ENCODE measurements around the gene PI4KA.

PI4KA gene

DNA sequence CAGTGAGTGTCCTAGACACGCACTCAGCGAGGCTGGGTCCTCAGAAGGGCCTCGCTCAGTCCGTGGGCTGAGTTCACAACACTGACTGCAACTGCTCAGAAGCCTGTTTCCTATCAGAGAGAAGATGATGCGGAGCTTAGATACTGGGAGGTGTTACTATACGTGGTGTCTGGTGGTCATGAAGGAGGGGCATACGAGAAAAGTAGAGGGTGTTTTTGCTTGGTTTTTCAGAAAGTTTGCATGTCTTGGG is 94.2 kb downstream of the PI4KA start:
- WGBS, 2 experiments, result 95 to 97% methylated on average over 7 of the region's 7 CpGs
- Histone ChIP-seq H3K27me3 (ENCODE audit: control insufficient read depth, insufficient read depth, low read length, poor library complexity, severe bottlenecking) (no peaks in the 10 kb centered on the region), H3K4me1 (ENCODE audit: control insufficient read depth, insufficient read depth, low read length) (no peaks in the 10 kb centered on the region), H3K9me3 (ENCODE audit: control insufficient read depth, low read length) (no peaks in the 10 kb centered on the region), H3K36me3 (ENCODE audit: control insufficient read depth, insufficient read depth, low read length) (no peaks in the 10 kb centered on the region), H3K4me3 (ENCODE audit: insufficient read depth, low read depth, low read length) (no peak overlapping the region), H3K27ac (ENCODE audit: insufficient read depth, low read depth, low read length, poor library complexity, severe bottlenecking) (no peak overlapping the region)

DNA sequence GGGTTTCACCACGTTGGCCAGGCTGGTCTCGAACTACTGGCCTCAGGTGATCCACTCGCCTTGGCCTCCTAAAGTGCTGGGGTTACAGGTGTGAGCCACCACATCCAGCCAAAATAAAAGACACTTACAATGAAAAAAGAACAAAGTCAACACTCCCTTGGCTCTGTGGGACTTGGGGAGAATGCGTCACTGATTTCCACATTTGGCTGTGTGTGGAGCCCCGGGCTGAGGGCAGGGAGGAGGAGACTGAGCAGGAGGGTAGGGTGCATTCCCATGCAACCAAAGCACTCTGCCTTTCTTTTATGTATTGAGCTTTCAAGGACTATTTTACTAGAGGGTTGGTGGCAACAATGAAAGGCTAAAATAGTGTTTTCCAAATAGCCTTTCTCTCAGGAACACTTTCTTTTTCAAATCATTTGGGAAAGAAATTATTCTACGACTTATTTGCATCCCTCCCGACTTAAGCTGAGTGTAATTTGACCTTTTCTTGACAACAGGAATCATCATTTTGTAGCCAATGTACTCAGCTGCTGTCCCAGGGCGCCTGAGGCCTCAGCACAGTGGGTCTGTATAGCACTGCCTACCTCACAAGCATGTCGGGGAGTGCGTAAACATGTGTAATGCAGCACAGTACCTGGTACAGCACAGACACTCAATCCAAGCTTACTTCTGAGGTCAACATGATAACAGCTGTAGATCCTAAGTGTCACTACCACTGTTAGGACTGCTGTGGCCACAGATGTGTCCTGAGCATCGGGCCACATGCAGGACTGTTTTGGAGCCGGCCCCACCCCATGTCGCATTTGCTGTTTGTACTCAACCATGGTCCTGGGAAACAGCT is 94.8 kb downstream of the PI4KA start:
- Histone ChIP-seq H3K27ac (ENCODE audit: insufficient read depth, low read depth, low read length, poor library complexity, severe bottlenecking) (no peak overlapping the region), H3K36me3 (ENCODE audit: control insufficient read depth, insufficient read depth, low read length) (no peaks in the 10 kb centered on the region), H3K9me3 (ENCODE audit: control insufficient read depth, low read length) (no peaks in the 10 kb centered on the region), H3K27me3 (ENCODE audit: control insufficient read depth, insufficient read depth, low read length, poor library complexity, severe bottlenecking) (no peaks in the 10 kb centered on the region), H3K4me3 (ENCODE audit: insufficient read depth, low read depth, low read length) (no peak overlapping the region), H3K4me1 (ENCODE audit: control insufficient read depth, insufficient read depth, low read length) (no peaks in the 10 kb centered on the region)
- WGBS, 2 experiments, result 92 to 93% methylated on average over 13 of the region's 13 CpGs

DNA sequence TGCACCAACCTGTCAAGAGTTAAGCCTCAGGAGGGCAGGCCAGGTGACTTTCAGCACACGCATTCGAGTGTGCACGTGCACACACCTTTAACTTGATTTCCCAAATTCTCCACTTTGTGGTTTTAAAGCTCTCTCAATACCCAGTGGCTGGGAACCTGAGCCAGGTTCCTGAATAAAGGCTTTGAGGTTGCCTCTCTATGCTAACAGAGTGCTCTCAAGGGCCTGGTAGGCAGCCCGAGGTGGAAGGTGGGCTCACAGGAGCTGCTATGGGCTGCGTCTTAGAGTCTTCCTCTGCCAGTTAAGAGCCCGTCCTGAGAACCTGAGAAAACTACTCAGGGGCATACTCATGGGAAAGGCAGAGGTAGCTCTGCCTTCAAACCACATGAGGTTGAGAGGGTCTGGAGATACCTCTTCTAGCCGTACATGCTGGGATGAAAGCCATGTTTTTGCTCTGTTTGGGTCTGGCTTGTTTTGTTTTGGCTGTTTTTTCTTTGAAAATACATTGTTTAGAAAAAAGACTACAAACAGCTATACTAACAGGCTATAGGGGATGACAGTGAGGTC is 96.3 kb downstream of the PI4KA start:
- Histone ChIP-seq H3K27me3 (ENCODE audit: control insufficient read depth, insufficient read depth, low read length, poor library complexity, severe bottlenecking) (no peaks in the 10 kb centered on the region), H3K36me3 (ENCODE audit: control insufficient read depth, insufficient read depth, low read length) (no peaks in the 10 kb centered on the region), H3K27ac (ENCODE audit: insufficient read depth, low read depth, low read length, poor library complexity, severe bottlenecking) (no peak overlapping the region), H3K4me3 (ENCODE audit: insufficient read depth, low read depth, low read length) (no peak overlapping the region), H3K4me1 (ENCODE audit: control insufficient read depth, insufficient read depth, low read length) (no peaks in the 10 kb centered on the region), H3K9me3 (ENCODE audit: control insufficient read depth, low read length) (no peaks in the 10 kb centered on the region)
- WGBS, 2 experiments, result 95 to 97% methylated on average over 7 of the region's 7 CpGs

DNA sequence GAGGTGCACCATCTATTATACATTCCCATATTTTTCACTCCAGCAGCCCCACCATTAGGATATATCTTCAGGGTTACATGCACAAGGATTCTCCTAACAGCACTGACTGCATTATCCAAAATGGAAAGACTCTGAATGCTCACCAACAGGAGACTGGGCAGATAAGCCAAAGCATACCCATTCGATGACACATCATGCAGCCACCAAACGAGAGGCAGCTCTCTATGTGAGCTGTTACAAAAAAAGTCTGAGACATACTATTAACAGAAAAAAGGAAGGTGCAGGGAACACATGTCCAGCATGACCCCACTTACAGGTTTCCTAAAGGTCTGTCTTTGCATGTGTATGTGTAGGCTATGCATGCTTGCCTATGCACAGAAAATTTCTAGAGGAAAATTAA is 97.1 kb downstream of the PI4KA start:
- no peak overlapping the region for H3K4me3 ChIP-seq (ENCODE audit: insufficient read depth, low read depth, low read length)
- no peaks in the 10 kb centered on the region for H3K4me1 ChIP-seq (ENCODE audit: control insufficient read depth, insufficient read depth, low read length)
- no peak overlapping the region for H3K27ac ChIP-seq (ENCODE audit: insufficient read depth, low read depth, low read length, poor library complexity, severe bottlenecking)
- H3K27me3 ChIP-seq (ENCODE audit: control insufficient read depth, insufficient read depth, low read length, poor library complexity, severe bottlenecking), result no peaks in the 10 kb centered on the region
- no peaks in the 10 kb centered on the region for H3K9me3 ChIP-seq (ENCODE audit: control insufficient read depth, low read length)
- no peaks in the 10 kb centered on the region for H3K36me3 ChIP-seq (ENCODE audit: control insufficient read depth, insufficient read depth, low read length)
- 98 to 100% methylated on average over 2 of the region's 2 CpGs for WGBS, 2 experiments

DNA sequence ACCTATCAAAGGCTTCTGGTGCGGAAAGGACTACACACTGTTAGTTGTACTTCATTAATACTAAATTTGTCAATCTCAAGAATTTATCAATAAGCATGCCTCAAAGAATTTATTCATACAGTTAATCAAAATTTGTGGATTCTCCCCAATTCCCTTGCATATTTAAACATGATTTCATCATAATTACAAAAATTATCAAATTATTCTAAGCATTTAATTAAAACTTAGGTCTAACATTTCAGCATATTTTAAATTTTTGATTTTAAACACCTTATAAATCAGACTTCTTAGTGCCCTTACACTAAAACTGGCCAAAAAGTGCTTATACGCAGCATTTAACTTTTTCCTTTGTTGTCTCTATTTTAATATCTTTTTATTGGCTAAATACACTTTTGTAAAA is 98.5 kb downstream of the PI4KA start:
- Histone ChIP-seq H3K27ac (ENCODE audit: insufficient read depth, low read depth, low read length, poor library complexity, severe bottlenecking) (no peak overlapping the region), H3K36me3 (ENCODE audit: control insufficient read depth, insufficient read depth, low read length) (no peaks in the 10 kb centered on the region), H3K4me3 (ENCODE audit: insufficient read depth, low read depth, low read length) (no peak overlapping the region), H3K4me1 (ENCODE audit: control insufficient read depth, insufficient read depth, low read length) (no peaks in the 10 kb centered on the region), H3K27me3 (ENCODE audit: control insufficient read depth, insufficient read depth, low read length, poor library complexity, severe bottlenecking) (no peaks in the 10 kb centered on the region), H3K9me3 (ENCODE audit: control insufficient read depth, low read length) (no peaks in the 10 kb centered on the region)
- WGBS, 2 experiments, result 97 to 100% methylated on average over 1 to 2 of the region's 2 CpGs

DNA sequence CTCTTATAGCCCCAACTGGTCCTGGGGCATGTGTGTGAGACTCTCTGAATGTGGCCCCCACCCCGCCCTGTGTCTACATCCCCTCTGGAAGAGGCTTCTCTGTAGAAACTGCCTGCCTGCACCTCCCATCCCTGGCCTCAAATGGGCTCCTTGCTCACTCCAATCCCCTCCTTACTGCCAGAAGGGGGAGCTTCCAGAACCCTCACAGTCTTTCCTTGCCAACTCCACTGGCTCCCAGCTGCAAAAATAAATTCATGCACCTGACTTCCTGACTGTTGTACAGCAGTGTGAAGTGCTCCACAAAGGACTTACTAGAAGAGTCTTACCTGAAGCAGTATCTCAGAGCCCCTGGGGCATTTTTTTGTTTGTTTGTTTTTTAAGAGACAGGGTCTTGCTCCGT is 99.9 kb downstream of the PI4KA start:
- Histone ChIP-seq H3K9me3 (ENCODE audit: control insufficient read depth, low read length) (no peaks in the 10 kb centered on the region), H3K27me3 (ENCODE audit: control insufficient read depth, insufficient read depth, low read length, poor library complexity, severe bottlenecking) (no peaks in the 10 kb centered on the region), H3K27ac (ENCODE audit: insufficient read depth, low read depth, low read length, poor library complexity, severe bottlenecking) (no peak overlapping the region), H3K4me3 (ENCODE audit: insufficient read depth, low read depth, low read length) (no peak overlapping the region), H3K36me3 (ENCODE audit: control insufficient read depth, insufficient read depth, low read length) (no peaks in the 10 kb centered on the region), H3K4me1 (ENCODE audit: control insufficient read depth, insufficient read depth, low read length) (no peaks in the 10 kb centered on the region)
- WGBS, 2 experiments, result 90 to 94% methylated on average over 2 of the region's 2 CpGs

DNA sequence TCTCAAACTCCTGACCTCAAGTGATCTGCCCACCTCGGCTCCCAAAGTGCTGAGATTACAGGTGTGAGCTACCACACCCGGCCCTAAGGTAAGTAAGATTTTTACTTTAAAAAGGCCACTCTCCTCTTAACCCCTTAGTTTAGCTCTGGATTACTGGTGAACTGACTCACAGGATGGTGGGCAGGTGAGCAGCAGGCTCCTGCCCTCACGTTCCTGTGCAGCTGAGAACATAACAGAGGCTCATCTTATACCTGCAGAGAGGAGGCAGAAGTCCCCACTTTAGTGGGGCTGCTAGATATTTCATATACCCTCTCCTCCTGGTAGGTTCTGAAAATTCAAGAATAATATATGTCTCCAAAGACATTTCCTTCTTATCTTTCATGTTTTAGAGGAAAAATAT is 101.8 kb downstream of the PI4KA start:
- Histone ChIP-seq H3K4me3 (ENCODE audit: insufficient read depth, low read depth, low read length) (no peak overlapping the region), H3K27ac (ENCODE audit: insufficient read depth, low read depth, low read length, poor library complexity, severe bottlenecking) (no peak overlapping the region), H3K4me1 (ENCODE audit: control insufficient read depth, insufficient read depth, low read length) (no peaks in the 10 kb centered on the region), H3K9me3 (ENCODE audit: control insufficient read depth, low read length) (no peaks in the 10 kb centered on the region), H3K27me3 (ENCODE audit: control insufficient read depth, insufficient read depth, low read length, poor library complexity, severe bottlenecking) (no peaks in the 10 kb centered on the region), H3K36me3 (ENCODE audit: control insufficient read depth, insufficient read depth, low read length) (no peaks in the 10 kb centered on the region)
- WGBS, 2 experiments, result 93 to 100% methylated on average over 3 of the region's 3 CpGs

DNA sequence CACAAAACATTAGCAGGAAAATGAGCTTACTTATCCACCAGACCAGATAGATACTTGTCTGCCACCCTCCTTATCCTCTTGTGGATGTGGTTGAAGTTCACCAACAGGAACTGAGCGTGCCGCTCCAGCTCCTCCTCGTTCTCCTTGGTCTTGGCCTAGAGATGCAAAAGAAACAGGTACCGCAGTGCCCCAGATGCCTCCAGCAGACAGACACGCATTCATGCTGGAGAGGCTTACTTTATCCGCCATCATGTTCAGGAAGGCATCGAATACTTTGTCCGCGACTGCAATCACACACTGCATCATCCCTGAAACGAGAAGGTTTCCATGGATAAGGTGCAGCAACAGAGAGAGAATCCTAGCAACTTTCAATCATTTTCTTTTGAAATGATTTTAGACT is 105.7 kb downstream of the PI4KA start:
- Histone ChIP-seq H3K27ac (ENCODE audit: insufficient read depth, low read depth, low read length, poor library complexity, severe bottlenecking) (no peak overlapping the region), H3K4me1 (ENCODE audit: control insufficient read depth, insufficient read depth, low read length) (no peaks in the 10 kb centered on the region), H3K36me3 (ENCODE audit: control insufficient read depth, insufficient read depth, low read length) (peaks cover 7% of the 10 kb centered on the region), H3K4me3 (ENCODE audit: insufficient read depth, low read depth, low read length) (no peak overlapping the region), H3K27me3 (ENCODE audit: control insufficient read depth, insufficient read depth, low read length, poor library complexity, severe bottlenecking) (no peaks in the 10 kb centered on the region), H3K9me3 (ENCODE audit: control insufficient read depth, low read length) (no peaks in the 10 kb centered on the region)
- 95 to 98% methylated on average over 10 of the region's 10 CpGs for WGBS, 2 experiments

DNA sequence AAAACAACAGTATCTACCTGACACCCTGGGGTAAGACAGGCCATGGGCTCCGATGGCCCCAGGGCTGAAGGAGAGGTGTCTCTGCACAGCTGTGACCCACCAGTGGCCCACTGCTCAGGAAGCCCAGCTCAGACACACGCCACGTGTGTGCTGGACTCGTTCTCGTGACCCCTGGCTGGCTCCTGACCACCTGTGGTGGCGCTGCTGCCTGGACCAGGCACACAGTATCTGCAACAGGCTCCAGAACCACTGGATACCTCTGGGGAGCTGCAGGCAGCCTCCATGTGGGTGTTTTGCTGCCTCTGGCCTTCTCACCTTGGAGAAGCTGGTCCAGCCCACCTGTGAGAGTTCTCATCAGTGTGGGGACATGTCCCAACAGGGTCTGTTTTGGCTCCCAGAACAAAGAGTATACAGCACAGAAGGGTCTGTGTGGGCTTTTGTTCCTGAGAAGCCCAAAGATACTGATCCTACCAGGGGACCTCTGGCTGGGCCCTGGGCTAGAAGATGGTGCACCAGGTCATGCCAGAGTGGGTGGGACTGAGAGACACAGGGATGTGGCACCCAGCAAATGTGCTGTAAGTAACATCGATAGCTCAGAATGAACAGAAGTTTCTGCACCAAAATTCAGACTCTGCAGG is 106.4 kb downstream of the PI4KA start:
- Histone ChIP-seq H3K27me3 (ENCODE audit: control insufficient read depth, insufficient read depth, low read length, poor library complexity, severe bottlenecking) (no peaks in the 10 kb centered on the region), H3K27ac (ENCODE audit: insufficient read depth, low read depth, low read length, poor library complexity, severe bottlenecking) (no peak overlapping the region), H3K9me3 (ENCODE audit: control insufficient read depth, low read length) (no peaks in the 10 kb centered on the region), H3K4me3 (ENCODE audit: insufficient read depth, low read depth, low read length) (no peak overlapping the region), H3K36me3 (ENCODE audit: control insufficient read depth, insufficient read depth, low read length) (peaks cover 7% of the 10 kb centered on the region), H3K4me1 (ENCODE audit: control insufficient read depth, insufficient read depth, low read length) (no peaks in the 10 kb centered on the region)
- WGBS, 2 experiments, result 96% methylated on average over 7 of the region's 7 CpGs

DNA sequence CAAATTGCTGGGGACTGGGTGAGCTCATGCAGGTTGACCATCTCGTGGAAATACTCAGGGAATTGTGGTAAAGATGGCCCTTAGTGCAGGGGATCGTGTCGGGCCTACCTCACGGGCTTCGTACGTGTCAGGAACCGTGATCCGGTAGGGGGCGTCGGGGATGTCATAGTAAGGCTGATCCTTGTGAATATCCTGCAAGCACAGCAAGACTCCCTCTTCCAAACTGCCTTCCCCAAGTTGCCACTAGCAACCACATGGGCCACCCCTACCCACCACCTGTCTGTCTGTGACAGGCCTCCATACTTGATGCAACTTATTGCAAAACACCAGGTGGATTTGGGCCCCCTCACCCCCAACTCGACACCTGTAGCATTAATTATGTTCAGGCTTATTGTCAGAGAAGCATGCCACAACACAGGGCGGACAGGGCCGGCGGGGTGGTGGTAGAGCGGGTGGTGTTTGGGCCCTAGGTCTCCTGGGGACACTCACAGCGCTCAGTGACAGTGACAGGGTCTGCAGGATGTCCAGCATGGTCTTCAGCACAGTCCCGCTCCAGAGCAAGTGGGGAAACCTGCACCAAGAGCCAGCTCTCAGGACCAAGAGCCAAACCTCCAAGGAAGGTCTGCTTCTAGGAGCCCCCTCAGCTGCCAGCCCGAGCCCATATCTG is 107.3 kb downstream of the PI4KA start:
- 88 to 89% methylated on average over 18 of the region's 18 CpGs for WGBS, 2 experiments
- Histone ChIP-seq H3K27me3 (ENCODE audit: control insufficient read depth, insufficient read depth, low read length, poor library complexity, severe bottlenecking) (no peaks in the 10 kb centered on the region), H3K27ac (ENCODE audit: insufficient read depth, low read depth, low read length, poor library complexity, severe bottlenecking) (no peak overlapping the region), H3K36me3 (ENCODE audit: control insufficient read depth, insufficient read depth, low read length) (peaks cover 7% of the 10 kb centered on the region), H3K4me3 (ENCODE audit: insufficient read depth, low read depth, low read length) (no peak overlapping the region), H3K9me3 (ENCODE audit: control insufficient read depth, low read length) (no peaks in the 10 kb centered on the region), H3K4me1 (ENCODE audit: control insufficient read depth, insufficient read depth, low read length) (no peaks in the 10 kb centered on the region)
